ENCODE results near the gene S100A6. TPM values are rescaled to one million over a fixed set of nuclear protein-coding genes. Genes with fewer than 3 reads are reported as not detected.
A peak's percentile ranks its signal among the peaks of the same experiment; 100 is the strongest.
"Not testable (repeated sequence)": the region's sequence is repeated elsewhere in the genome, so short reads cannot be mapped to it uniquely, and the experiment has no call there.

Gene S100A6
- total RNA-seq, 1 donor from 2014 or later, result 754 TPM

DNA sequence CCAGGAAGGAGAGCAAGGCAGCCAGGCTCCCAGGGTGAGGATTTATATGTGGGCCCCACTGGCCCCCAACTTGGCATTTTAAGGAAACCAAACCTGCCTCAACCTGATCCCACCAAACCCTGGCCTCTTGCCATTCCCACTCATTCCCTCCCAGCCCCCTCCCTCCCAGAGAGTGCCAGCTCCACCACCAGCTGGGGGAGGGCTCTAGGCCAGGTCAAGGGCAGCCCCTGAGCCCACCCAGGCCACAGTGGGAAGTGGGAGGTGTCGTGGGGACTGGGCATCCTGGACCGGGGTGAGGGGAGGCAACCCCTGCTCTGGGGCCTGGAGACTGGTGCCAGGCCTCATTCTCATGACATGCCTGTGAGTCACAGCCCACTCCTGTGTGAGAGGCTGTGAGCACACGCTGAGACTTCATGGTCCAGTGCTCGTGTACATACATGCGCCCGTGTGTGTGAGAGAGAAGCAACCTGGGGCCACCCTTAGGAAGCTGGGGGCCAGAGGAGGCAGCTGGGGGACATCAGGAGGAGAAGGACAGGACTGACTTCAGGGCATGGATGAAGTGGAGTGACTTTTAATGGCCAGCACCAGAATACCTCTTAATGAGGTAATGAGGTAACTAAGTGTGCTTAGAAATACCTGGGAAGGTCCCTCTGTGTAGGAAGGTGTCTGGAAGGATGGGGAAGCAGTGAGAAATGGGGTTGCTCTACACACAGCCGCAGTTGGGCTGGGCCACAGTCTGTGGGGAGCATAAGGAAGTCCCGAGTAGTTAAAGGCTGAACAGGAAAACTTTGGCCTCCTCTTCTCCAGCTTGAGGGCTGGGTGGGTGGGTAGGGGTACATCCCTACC, 30.0 kb upstream of the S100A6 start, which contains the start of gene S100A2:
S100A2 (minus strand) TSS at position 316 of the 846 bp plus-strand sequence. CDS start 1,967 bp downstream, outside the sequence.
- Histone ChIP-seq H3K36me3 (ENCODE audit: control insufficient read depth, insufficient read depth, low read length) (no peaks in the 10 kb centered on the region), H3K4me3 (ENCODE audit: low read depth, low read length) (no peak within 1 kb of the TSS), H3K27me3 (ENCODE audit: control insufficient read depth, insufficient read depth, low read length) (no peaks in the 10 kb centered on the region)
- TF ChIP-seq, protein P1, sequence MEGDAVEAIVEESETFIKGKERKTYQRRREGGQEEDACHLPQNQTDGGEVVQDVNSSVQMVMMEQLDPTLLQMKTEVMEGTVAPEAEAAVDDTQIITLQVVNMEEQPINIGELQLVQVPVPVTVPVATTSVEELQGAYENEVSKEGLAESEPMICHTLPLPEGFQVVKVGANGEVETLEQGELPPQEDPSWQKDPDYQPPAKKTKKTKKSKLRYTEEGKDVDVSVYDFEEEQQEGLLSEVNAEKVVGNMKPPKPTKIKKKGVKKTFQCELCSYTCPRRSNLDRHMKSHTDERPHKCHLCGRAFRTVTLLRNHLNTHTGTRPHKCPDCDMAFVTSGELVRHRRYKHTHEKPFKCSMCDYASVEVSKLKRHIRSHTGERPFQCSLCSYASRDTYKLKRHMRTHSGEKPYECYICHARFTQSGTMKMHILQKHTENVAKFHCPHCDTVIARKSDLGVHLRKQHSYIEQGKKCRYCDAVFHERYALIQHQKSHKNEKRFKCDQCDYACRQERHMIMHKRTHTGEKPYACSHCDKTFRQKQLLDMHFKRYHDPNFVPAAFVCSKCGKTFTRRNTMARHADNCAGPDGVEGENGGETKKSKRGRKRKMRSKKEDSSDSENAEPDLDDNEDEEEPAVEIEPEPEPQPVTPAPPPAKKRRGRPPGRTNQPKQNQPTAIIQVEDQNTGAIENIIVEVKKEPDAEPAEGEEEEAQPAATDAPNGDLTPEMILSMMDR (IDR thresholded peaks at IDR 0.05; ENCODE audit: insufficient read depth, low read length, poor library complexity, severe bottlenecking), result no peak
- DNase-seq (ENCODE audit: low read depth), result peak; percentile 94

DNA sequence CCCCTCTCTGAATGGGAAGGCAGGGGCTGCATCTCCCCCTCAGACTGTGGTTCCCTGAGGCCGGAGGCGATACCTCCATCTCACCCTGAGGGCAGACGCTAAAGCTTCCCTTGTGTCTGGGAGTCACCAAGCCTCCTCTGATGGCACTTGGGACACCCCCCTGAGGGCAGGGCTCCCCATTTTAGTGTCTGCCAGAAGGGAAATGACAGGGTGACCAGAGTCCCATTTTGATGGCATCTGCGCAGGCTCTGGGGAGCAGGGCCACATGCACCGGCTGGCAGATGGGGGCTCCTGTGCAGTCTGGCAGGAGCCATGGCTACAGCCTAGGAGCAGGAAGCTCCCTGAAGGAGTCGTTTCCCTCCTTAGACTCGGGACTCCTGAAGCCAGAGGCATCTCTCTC, 28.2 kb upstream of the S100A6 start:
- Histone ChIP-seq H3K4me3 (ENCODE audit: low read depth, low read length) (no peak overlapping the region), H3K36me3 (ENCODE audit: control insufficient read depth, insufficient read depth, low read length) (no peaks in the 10 kb centered on the region), H3K27me3 (ENCODE audit: control insufficient read depth, insufficient read depth, low read length) (no peaks in the 10 kb centered on the region)
- no peak for DNase-seq (ENCODE audit: low read depth)
- TF ChIP-seq, protein P1 (IDR thresholded peaks at IDR 0.05; ENCODE audit: insufficient read depth, low read length, poor library complexity, severe bottlenecking), result no peak

DNA sequence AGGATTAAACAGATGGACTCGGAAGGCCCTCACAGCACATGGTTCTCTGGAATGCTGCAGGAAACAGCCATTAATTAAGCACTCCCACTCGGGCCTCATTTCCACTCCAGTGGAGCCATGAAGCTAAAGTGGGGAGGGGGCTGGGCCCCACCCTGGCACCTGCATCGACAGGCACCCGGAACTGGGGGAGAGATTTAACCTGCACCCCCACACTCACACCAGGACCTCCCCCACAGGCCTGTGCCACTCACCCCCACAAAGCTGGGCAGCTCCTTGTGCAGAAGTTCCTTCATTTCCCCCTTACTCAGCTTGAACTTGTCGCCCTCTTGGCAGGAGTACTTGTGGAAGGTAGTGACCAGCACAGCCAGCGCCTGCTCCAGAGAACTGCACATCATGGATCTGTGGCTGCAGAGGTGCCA, 27.7 kb upstream of the S100A6 start:
- DNase-seq (ENCODE audit: low read depth), result no peak
- Histone ChIP-seq H3K4me3 (ENCODE audit: low read depth, low read length) (no peak overlapping the region), H3K36me3 (ENCODE audit: control insufficient read depth, insufficient read depth, low read length) (no peaks in the 10 kb centered on the region), H3K27me3 (ENCODE audit: control insufficient read depth, insufficient read depth, low read length) (no peaks in the 10 kb centered on the region)
- TF ChIP-seq, protein P1 (IDR thresholded peaks at IDR 0.05; ENCODE audit: insufficient read depth, low read length, poor library complexity, severe bottlenecking), result no peak

DNA sequence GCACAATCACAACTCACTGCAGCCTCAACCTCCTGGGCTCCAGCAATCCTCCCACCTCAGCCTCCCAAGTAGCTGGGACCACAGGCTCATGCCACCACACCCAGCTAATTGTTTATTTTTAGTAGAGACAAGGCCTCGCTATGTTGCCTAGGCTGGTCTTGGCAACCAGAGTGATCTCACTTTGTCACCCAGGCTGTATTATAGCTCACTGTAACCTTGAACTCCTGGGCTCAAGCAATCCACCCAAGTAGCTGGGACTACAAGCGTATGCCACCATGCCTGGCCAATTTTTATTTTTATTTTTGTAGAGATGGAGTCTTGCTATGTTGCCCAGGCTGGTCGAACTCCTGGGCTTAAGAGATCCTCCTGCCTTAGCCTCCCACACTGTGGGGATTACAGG, 26.2 kb upstream of the S100A6 start:
- DNase-seq (ENCODE audit: low read depth); H3K36me3 ChIP-seq (ENCODE audit: control insufficient read depth, insufficient read depth, low read length); H3K27me3 ChIP-seq (ENCODE audit: control insufficient read depth, insufficient read depth, low read length); H3K4me3 ChIP-seq (ENCODE audit: low read depth, low read length): not testable (repeated sequence)

DNA sequence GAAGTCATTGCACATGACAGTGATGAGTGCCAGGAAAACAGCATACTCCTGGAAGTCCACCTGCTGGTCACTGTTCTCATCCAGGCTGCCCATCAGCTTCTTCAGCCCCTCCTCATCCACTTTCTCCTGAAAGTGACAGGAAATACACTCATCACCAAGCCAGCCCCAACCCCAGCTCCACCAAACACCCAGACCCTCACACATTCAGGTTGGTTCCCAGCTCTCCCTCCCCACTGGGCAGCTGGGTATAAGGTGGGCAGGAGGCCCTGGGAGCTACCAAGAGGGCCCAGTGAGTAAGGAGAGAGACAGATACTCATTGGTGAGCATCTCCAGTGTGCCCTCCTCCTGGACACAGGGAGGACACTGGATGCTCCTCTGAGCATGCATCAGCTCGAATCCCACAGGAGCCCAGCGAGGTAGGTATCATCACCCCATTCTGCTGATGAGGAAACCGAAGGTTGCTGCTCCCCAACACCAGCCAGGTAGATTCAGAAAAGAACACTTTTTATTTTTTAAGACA, 25.7 kb upstream of the S100A6 start:
- no peak overlapping the region for H3K4me3 ChIP-seq (ENCODE audit: low read depth, low read length)
- TF ChIP-seq, protein P1 (IDR thresholded peaks at IDR 0.05; ENCODE audit: insufficient read depth, low read length, poor library complexity, severe bottlenecking), result no peak
- no peaks in the 10 kb centered on the region for H3K27me3 ChIP-seq (ENCODE audit: control insufficient read depth, insufficient read depth, low read length)
- H3K36me3 ChIP-seq (ENCODE audit: control insufficient read depth, insufficient read depth, low read length), result no peaks in the 10 kb centered on the region
- no peak for DNase-seq (ENCODE audit: low read depth)

DNA sequence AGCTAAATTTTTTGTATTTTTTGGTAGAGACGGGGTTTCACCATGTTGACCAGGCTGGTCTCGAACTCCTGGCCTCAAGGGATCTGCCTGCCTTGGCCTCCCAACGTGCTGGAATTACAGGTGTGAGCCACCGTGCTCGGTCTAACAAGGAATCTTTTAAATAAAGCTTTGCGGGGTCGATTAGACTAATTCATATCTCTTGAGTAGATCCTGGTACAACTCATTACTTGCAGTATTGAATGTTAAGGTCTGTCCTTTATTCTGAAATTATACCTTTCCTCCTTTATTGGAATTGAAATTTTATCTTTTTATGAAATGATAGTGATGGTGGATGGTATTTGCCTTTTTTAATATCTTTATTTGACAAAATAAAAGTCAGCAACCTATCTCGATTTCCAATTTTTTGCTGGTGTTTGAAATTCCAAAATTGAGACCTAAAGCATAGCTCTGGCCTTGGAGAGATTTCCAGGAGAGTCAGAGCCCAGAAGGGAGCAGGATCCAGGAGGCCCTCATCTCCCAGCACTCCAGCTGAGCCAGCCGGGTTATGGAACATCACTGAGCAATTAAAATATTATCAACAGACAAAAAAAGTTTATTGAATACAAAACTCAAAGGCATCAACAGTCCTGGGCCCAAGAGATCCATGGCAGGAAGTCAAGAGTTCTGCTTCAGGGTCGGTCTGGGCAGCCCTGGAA, 25.1 kb upstream of the S100A6 start:
- Histone ChIP-seq H3K36me3 (ENCODE audit: control insufficient read depth, insufficient read depth, low read length) (no peaks in the 10 kb centered on the region), H3K27me3 (ENCODE audit: control insufficient read depth, insufficient read depth, low read length) (no peaks in the 10 kb centered on the region), H3K4me3 (ENCODE audit: low read depth, low read length) (no peak overlapping the region)
- no peak for DNase-seq (ENCODE audit: low read depth)
- TF ChIP-seq, protein P1 (IDR thresholded peaks at IDR 0.05; ENCODE audit: insufficient read depth, low read length, poor library complexity, severe bottlenecking), result no peak

Data from kidney epithelial cell (primary cell).